OCI-M1 (cell line): Measurements from ENCODE around the gene VAMP8.
A peak's percentile ranks its signal among the peaks of the same experiment; 100 is the strongest.
"Not testable (repeated sequence)": the region's sequence is repeated elsewhere in the genome, so short reads cannot be mapped to it uniquely, and the experiment has no call there.

Source experiments
- DNase-seq: peaks from one replicate; lab custom pipeline; 2025; lab: John Stamatoyannopoulos, UW

The VAMP8 gene

DNA sequence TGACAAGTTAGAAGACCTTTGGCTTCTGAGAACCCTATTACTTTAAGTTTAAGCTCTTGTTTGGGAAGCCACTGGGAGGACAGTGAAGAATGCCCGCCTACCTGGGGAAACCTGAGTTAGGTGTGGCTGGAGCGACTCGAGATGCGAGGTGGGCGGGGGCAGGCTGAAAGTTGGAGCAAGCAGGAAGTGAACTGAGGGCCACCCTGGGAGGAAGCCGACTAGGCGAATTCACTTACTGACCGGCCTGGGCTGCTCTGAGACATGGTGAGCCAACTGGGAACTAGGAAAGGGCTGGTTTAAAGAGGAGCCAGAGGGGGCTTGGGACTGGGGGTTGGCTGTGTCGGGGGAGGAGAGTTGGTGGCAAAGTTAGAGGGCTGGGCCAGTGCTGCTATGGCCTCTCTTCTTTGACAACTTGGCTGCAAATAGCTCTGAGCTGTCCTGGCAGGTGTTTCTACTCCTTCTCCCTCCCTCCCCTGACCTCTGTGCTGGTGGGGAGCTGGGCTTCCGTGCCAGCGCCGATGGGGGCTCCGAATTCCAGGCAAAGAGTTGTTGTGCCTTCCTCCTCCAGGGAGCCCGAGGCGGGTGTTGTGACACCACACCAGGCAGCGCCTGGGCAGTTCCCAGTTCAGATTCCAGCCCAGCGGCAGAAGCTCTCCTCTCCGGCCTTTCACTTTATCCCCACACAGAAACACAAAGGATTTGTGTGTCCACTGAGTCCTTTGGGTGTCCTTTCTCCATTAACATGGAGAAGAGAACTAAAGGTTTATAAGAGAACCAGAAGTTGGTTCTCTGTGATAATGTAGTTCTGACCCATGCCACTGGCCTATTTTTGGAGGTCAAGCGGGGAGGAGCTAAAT is at the start of gene VAMP8:
TSS of gene VAMP8 (plus strand) at position 201 of the 857 bp plus-strand sequence. CDS start at position 262, 61 bp downstream.
- peak; percentile 69 for DNase-seq

DNA sequence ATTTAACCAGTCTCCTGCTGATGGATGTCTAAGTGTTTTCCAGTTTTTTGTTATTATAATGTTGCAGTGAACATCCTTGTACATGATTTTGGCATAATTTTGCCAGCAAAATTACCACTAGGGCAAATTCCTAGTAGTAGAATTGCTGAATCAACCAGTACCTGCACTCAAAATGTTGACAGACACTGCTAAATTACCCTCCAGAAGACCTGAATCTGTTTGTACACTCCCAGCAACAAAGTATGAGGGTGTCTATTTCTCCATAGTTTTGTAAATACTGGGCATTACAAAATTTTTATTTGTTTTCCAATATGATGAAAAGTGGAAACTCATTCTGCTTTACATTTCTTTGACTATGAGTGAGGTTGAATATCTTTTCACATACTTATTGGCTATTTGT is 49.6 kb upstream of the VAMP8 start:
- DNase-seq = no peak

GRCh38 chr2:85528355-85528754 is 49.0 kb upstream of the VAMP8 start:
- DNase-seq = no peak

- no peak for DNase-seq
Measured at GRCh38 chr2:85529809-85530208, 47.6 kb upstream of the VAMP8 start.

DNA sequence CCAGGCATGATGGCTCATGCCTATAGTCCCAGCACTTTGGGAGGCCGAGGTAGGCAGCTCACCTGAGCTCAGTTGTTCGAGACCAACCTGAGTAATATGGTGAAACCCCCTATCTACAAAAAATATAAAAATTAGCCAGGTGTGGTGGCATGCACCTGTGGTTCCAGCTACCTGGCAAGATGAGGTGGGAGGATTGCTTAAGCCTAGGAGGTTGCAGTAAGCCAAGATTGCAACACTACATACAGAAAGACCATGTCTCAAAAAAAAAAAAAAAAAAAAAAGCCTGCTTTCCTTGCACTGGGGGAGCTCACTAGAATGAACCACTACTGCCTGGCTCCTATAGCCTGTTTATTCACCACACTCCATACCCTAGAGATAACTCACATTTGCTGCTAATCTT is 45.8 kb upstream of the VAMP8 start:
- no peak for DNase-seq

DNA sequence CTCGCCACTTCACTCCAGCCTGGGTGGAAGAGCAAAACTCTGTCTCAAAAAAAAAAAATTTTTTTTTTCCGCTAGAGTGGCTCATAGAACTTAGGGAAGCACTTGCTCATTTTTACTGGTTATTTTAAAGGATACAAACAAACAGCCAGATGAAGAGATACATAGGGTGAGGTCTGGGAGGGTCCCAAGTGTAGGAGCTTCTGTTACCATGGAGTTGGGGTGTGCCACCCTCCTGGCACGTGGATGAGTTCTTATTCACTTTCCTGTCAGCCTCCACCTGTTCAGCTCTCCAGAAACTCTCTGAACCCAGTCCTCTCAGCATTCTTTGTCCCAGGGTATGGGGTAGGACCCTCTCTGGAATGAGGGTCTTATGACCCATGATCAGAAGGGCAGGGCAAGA is 43.3 kb upstream of the VAMP8 start:
- no peak for DNase-seq

DNA sequence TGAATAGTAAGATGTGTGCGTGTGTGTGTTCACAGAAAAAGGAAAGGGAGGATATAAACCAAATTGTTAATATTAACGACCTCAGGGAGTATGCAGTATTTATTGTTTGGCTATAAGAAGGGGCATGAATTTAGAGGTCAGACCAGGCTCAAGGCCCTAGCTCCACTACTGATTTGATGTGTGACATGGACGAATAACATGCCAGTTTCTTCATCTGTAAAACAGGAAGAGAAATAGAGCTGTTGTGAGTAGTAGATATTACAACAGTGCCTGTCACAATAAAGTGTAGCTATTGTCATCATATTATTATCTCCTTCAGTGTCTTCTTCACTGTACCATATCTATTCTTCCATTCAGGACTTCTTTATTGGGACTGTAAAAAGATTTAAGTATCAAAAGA is 42.5 kb upstream of the VAMP8 start:
- DNase-seq = no peak

DNA sequence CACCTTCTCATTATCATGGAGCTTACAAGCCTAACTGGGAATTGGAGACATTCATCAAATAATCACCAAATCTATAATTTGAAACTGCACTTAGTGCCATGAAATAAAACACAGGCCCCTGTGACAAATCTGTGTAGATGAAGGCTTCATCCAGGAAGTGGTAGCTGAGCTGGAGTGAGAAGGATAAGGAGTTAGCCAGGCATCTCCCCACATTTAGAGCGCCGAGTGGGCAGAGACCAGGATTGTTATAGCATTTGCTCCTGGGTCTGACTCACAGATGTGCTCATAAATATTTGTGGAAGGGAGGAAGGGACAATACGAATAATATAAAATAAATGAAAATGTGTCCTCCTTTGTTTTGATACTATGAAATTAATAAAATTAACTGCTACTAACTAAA is 40.9 kb upstream of the VAMP8 start:
- DNase-seq = no peak

DNA sequence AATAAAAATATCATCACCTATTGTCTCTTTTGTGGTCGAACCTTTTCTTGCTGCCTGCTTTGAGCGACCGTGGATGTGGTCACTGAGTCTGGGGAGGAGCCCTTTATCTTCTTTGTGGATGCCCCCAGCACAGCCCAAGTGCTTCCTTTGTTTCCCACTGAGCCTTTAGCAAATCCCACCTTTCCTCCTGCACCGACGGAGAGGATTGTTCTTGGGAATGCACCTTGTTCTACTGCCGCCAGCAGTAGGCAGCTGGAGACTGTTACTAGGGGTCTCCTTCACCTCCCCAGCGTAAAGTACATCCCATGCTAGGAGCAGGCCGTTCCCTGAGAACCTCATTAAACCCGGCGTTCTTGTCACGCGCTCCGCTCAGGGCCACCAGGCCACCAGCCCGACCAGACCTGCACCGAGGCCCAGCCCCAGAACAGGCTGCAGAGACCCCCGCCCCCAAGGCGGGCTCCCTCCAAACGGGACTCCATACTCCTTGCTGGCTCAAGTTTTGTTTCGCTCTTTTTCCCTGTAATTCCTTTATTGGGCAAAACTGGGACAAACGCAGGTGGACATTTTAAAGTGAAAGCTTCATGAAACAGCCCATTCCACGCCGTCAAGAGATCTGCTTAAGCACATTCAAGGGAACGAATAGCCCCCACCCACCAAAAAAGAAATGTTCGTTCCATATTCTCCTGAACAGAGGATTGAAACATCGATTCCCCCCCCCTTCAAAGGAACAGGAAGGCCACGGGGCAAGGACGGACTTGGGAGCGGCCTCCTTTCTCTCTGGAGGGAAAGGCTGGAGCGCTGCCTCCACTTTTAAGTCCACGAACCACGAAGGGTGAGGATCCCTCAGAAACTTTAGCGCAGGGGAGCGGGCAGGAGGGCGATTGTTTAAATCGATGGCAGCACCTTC is 39.5 kb upstream of the VAMP8 start:
- peak; percentile 68 for DNase-seq

GRCh38 chr2:85538507-85539360 is 38.7 kb upstream of the VAMP8 start, which contains the start of gene MAT2A:
Gene MAT2A, plus strand, starts transcription at chr2:85539168. Its CDS starts 120 bp downstream, at chr2:85539288.
- DNase-seq = peak; percentile 93

- DNase-seq = peak; percentile 63
Measured at GRCh38 chr2:85539361-85540132, 37.8 kb upstream of the VAMP8 start.

- peak; percentile 79 for DNase-seq
Measured at GRCh38 chr2:85540133-85540648, 37.2 kb upstream of the VAMP8 start.

DNA sequence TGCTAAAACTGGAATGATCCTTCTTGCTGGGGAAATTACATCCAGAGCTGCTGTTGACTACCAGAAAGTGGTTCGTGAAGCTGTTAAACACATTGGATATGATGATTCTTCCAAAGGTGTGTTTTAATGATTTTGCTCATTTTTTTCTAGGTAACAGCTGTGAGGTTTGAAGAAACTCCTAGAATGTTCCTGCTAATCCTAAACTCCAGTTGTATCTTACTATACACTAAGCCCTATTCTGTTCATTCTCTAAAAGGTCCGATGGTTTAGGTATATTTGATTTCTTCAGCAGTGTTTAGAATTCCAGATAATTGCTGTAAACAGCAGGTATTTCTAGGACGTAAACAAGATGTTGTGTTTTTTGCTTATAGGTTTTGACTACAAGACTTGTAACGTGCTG is 36.1 kb upstream of the VAMP8 start:
- no peak for DNase-seq

DNA sequence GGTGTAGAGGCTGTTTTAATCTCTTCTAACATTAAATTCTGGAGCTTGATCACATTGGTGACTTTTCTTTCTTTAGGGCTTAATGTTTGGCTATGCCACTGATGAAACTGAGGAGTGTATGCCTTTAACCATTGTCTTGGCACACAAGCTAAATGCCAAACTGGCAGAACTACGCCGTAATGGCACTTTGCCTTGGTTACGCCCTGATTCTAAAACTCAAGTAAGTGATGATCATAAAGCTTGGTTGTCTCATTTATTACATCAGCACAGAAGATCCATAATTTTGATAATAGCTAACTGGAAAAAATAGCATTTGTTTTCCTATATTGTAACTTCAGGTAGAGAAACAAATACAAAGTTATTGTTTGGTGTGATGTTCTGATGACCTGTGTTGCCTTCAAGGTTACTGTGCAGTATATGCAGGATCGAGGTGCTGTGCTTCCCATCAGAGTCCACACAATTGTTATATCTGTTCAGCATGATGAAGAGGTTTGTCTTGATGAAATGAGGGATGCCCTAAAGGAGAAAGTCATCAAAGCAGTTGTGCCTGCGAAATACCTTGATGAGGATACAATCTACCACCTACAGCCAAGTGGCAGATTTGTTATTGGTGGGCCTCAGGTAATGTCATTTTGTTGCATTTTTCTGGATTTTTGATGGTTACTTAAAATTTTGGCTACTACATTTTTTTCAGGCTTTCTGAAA is 35.5 kb upstream of the VAMP8 start:
- no peak for DNase-seq

DNA sequence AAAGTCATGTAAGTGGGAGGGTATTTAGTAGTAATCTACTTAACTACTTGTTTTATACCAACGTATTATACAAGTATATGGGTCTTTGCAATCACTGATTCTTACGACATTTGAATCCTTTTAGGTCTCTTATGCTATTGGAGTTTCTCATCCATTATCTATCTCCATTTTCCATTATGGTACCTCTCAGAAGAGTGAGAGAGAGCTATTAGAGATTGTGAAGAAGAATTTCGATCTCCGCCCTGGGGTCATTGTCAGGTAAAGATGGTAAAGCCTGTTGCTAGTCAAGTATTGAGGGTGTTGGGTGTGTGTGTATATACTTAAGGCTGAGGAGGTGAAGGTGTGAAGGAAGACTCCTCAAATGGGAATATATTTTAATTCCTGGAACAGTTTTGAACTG is 34.6 kb upstream of the VAMP8 start:
- no peak for DNase-seq

GRCh38 chr2:85544254-85544691 is 33.1 kb upstream of the VAMP8 start:
- DNase-seq = not testable (repeated sequence)

- DNase-seq = peak; percentile 17
Measured at GRCh38 chr2:85544915-85545779, 32.2 kb upstream of the VAMP8 start.

DNA sequence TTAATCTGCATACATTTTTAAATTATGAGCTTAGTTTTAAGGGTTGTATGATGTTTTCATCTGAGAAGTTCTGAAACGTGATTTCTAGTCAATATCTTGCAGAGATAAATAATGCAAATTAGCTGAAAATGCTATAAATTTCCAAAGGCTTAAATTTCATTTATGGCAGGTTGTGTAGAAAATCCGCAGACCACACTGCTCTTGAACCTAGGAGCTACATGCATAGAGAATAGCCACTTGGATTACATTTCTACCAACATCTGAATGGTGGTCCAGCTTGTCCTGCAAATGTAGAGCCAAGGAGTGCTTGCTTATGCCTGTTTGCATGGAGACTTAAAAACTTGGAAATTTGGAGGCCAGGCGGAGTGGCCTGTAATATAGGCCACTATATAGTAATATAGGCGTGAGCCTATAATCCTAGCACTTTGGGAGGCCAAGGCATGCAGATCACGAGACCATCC is 31.6 kb upstream of the VAMP8 start:
- no peak for DNase-seq
